ENCODE results near the gene NOP14.

The NOP14 gene

GRCh38 chr4:2914256-2915126, 48.7 kb downstream of the NOP14 start:
- no peak for DNase-seq (ENCODE audit: low read depth)

DNA sequence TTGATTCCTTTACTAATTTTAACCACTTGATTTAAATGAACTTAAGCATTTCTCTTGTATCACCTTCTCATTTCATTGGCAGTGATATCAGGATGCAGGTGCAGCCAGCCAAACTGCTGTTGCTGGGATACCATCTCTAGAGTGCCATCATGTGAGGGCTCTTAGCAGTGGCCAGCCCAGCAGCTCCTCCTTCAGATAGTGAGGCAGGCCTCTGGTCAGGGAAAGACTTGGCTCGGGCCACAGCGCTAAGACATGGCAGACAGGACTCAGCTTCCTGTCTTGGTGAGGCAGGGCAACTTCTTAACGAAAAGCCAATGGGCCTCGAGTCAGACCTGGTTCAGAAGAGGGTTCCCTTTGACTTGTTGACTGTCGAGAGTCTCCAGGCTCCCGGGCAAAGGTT, 50.0 kb downstream of the NOP14 start:
- no peak for DNase-seq (ENCODE audit: low read depth)

GRCh38 chr4:2911868-2912267, 51.3 kb downstream of the NOP14 start:
- DNase-seq (ENCODE audit: low read depth): no peak

- DNase-seq (ENCODE audit: low read depth): no peak
Measured at GRCh38 chr4:2910409-2910808, 52.8 kb downstream of the NOP14 start.

DNA sequence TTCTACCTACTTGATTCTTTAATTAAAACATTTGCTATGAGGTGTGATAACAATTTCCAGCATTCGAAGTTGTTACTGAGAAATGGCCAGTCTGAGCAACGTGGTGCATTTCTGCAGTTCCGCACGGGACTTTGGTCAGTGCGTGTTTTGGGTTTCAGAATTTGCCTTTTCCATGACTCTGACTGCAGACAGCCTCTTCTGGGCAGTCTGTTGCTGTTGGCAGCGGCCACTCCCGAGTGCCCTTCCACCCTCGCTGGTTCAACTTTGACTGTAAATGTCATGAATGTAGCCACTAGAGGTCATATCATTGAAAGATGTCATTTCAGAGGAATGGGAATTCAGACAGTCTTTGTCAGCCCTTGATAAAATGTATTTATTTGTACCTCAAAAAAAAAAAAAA, 53.6 kb downstream of the NOP14 start:
- DNase-seq (ENCODE audit: low read depth): no peak

GRCh38 chr4:2908686-2909085, 54.5 kb downstream of the NOP14 start:
- DNase-seq (ENCODE audit: low read depth): no peak

DNA sequence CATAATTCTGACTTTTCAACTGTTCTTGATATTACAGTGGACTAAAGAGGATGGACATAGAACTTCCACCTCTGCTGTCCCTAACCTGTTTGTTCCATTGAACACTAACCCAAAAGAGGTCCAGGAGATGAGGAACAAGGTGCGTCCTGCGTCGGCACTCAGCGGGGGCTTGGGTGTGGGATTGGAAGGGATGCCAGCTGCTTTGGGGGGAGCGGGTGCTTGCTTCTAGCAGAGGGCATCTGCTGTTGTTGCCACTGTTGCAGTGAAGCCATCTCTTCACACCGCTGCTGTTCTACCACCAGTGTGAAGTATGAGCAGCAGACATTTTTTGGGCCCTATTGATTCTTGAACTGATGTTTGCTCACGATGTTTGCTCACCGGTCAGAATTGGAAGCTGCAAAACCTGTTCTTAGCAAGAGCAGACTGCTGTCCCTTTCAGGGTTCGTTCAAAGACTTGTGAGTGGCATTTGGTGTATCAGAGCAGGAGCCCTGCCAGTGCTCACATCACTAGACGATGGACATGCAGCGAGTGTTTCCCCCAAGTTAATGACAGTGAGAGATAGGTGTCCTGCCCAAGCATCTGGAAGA, 55.4 kb downstream of the NOP14 start:
- no peak for DNase-seq (ENCODE audit: low read depth)

DNA sequence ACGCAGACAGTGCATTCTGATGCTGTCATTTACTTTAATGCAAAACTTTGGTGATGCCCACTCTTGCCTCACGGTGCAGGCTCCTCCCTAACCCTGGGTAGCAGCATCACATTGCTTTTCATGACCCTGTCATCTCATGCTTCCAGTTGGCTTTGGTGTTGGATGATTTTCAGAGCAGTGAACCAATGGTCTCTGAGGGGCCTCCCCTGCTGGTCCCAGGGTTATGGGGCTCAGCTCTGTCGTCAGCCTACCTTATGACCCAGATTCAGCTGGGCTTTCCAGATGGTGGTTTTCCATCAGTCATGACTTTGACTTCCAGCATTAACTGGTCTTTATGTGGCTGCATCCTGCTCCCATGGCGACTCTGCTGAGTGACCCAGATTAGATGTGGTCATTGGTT, 56.0 kb downstream of the NOP14 start:
- DNase-seq (ENCODE audit: low read depth): no peak

DNA sequence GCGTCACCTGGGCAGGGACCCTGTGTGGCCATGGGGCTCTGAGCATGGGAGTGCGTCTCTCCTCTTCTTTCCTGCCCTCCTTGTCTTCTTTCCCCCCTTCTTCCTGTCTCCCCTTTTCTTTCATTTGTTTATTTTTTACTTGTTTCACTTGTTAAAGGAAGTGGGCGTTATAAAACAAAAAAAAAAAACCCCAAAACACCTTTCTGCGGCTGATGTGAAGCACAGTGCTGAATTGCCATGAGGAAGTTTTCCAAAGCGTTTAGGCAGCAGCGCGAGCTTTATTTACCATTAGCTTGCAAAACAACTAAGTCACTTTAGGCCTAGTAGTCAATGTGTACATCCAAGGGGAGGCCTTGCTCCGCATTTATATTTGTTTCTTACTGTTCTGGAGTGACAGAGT, 57.0 kb downstream of the NOP14 start:
- no peak for DNase-seq (ENCODE audit: low read depth)

DNA sequence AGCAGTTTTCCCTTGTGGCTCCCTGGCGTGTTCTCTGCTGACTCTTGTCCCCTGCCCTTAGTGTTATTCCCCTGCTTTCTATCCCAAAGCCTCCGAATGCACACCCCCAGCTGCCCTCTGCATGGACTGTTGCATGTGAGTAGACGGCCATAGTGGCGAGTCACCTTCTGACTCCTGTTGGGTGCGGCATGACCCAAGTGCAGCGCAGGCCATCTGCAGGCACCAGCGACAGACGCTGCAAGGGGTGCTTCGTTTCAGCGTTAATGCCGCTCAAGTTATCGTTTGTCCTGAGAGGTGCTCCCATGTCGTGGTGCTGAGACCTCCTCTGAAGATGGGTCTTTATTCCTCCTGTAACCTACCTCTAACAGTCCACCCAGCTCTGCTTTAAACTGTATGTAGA, 57.7 kb downstream of the NOP14 start:
- no peak for DNase-seq (ENCODE audit: low read depth)

DNA sequence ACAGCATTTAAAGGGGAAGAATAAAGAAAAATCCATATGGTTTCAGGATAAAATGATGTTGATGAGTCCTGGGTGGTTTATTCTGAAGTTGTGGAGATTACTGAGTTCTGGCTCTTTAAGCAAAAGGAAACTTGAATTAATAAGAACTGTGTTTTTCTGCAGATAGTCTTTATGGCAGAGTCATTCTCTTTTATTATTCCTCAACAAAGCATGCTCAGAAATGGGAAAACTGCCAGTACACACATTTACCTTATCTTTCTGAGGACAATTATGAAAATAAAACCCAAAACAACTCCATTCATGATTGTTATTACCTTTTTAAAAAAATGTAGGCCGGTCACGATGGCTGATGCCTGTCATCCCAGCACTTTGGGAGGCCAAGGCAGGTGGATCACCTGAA, 61.1 kb downstream of the NOP14 start:
- DNase-seq (ENCODE audit: low read depth): no peak

DNA sequence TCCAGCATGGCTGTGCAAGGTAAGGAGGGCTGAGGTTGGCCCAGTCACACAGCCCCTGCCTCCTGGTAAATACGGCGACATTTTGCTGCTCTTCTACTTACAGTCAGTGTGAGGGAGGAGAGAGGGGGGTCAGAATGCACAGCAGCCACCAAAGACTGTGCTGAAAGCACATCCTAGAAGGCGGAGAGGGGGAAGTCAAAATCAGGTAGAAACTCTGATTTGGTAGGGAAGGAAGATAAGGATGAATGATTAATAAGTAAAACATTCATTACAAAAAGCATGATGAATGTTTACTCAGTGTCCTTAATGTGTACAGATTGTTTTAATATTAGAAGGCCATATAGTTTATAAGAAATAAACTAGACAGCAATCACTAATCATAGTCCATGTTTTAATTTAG, 62.0 kb downstream of the NOP14 start:
- DNase-seq (ENCODE audit: low read depth): no peak

- no peak for DNase-seq (ENCODE audit: low read depth)
Measured at GRCh38 chr4:2900741-2901140, 62.5 kb downstream of the NOP14 start.

DNA sequence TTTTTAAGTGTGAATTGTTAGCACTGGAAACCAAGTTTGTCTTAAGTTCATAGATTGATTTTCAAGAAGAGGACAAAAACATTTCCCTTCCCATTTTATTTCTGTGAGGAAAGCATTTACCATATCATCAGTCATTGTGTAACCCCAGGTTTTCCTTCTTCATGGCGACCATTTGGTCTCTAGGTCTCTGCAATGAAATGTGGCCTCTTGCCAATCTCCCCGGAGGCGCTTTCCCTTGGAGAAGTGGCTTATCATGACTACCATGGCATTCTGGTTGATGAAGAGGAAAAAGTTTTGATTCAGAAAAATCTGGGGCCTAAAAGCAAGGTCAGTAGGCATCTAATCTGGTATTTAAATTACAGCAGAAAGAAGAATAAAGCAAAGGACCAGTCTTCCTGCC, 65.2 kb downstream of the NOP14 start:
- DNase-seq (ENCODE audit: low read depth): no peak

- no peak for DNase-seq (ENCODE audit: low read depth)
Measured at GRCh38 chr4:2893772-2894171, 69.4 kb downstream of the NOP14 start.

GRCh38 chr4:2891294-2891693, 71.9 kb downstream of the NOP14 start:
- DNase-seq (ENCODE audit: low read depth): no peak

GRCh38 chr4:2888886-2889285, 74.3 kb downstream of the NOP14 start:
- DNase-seq (ENCODE audit: low read depth): no peak
